Stimulated activated CD4-positive, alpha-beta T cell treated with anti-CD3 and anti-CD28 coated beads, Interleukin-1b, Interleukin-23, amount 100 ng/mL, for 24 hours (primary cell): ENCODE data around the gene TRIM22.

Experiments used
- DNase-seq, 4 experiments: peaks; one replicate each; pipeline ENCODE4 v3.0.0-alpha.2; 2020; ENCODE audit warnings: low read depth in 4 of 4, low spot score in 1 of 4

Gene TRIM22

DNA sequence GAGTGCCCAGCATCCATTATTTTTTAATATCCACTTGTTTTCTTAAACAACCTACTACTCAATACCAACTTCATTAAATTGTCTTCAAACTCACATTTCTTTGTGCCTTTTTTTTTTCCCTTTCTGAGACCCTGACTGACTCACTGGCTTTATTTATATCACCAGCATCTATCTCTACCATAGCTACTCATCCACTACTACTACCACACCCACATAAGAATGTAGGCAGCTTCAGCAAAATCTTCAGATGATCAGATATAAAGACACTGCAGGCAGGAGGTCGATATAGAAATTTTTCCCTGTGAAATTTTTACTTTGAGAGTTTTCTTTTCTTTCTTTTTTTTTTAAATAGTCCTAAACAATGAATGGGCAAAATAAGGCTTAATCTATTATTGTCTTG lies 48.8 kb downstream of the TRIM22 start:
- no peak for DNase-seq

DNA sequence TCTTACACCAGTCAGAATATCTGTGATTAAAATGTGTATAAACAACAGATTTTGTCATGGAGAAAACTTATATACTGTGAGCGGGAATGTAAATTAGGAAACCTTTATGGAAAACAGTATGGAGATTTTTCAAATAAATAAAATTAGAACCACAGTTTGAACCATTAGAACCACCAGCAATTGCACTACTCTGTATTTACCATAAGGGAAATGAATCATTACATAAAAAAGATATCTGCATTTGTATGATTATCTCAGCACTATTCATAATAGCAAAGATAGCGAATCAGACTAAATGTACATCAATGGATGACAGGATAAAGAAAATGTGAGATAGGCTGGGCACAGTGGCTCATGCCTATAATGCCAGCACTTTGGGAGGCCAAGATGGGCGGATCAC lies 57.0 kb downstream of the TRIM22 start:
- DNase-seq: no peak

DNA sequence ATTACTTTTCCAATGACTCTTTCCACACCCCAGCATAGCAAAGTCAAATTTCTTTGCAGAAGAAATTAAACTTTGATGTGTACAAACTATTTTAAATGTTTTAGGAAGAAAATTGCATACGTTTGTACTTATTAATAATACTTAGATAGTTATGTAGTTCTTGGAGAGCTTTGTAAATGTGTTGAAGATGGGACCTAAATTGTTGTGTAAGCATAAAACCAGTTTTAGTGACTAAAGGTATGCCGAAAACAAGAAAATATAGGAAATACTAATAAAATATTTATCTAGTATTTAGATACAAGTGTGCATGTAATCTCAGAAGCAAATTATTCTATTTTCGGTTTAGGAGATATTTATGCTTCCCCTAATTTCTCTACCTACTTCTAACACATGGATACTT lies 60.2 kb downstream of the TRIM22 start:
- no peak for DNase-seq

GRCh38 chr11:5753943-5754342 lies 64.4 kb downstream of the TRIM22 start, which contains the start of gene OR52N4:
Gene OR52N4 (plus strand): TSS chr11:5754243. CDS start chr11:5754741, 498 bp downstream.
- no peak for DNase-seq
